MM.1S (cell line): ENCODE results near the gene CKMT2.

Experiments
- DNase-seq: peaks from one replicate; pipeline ENCODE4 v3.0.0-alpha.2; 2015
- H2AFZ ChIP-seq: fragments of 300-600 bp; sonication (generic); 2 replicates; pipeline ENCODE4 v1.6.0; 2016; ENCODE audit warnings: antibody characterized with exemption, low read length
- H3F3A ChIP-seq: fragments of 300-600 bp; sonication (generic); 2 replicates; pipeline ENCODE4 v1.6.1; 2016; ENCODE audit warnings: mild to moderate bottlenecking, antibody characterized with exemption, low read length, moderate library complexity, mixed read lengths; ENCODE audit not compliant: insufficient read depth
- H3K27ac ChIP-seq: fragments of 300-600 bp; sonication (generic); 2 replicates; pipeline ENCODE4 v1.5.1; 2016; ENCODE audit warnings: mild to moderate bottlenecking, low read length
- H3K27me3 ChIP-seq: fragments of 300-600 bp; sonication (generic); replicated peaks from 2 replicates; pipeline ENCODE4 v1.6.0; 2016; ENCODE audit warnings: low read length; ENCODE audit not compliant: insufficient read depth
- H3K36me3 ChIP-seq: fragments of 300-600 bp; sonication (generic); replicated peaks from 2 replicates; pipeline ENCODE4 v1.6.1; 2016; ENCODE audit warnings: mild to moderate bottlenecking, low read length, mixed read lengths; ENCODE audit not compliant: insufficient read depth
- H3K4me1 ChIP-seq: fragments of 300-600 bp; sonication (generic); 2 replicates; pipeline ENCODE4 v1.6.1; 2016; ENCODE audit warnings: low read length, mixed read lengths
- H3K4me2 ChIP-seq: fragments of 300-600 bp; sonication (generic); 2 replicates; pipeline ENCODE4 v1.6.0; 2016; ENCODE audit warnings: low read depth, low read length
- H3K4me3 ChIP-seq: fragments of 300-600 bp; sonication (generic); 2 replicates; pipeline ENCODE4 v1.5.1; 2016; ENCODE audit warnings: low read length, mixed read lengths
- H3K79me2 ChIP-seq: fragments of 300-600 bp; sonication (generic); 2 replicates; pipeline ENCODE4 v1.6.1; 2016; ENCODE audit warnings: mixed run types, low read length, mixed read lengths
- H3K9ac ChIP-seq: fragments of 300-600 bp; sonication (generic); 2 replicates; pipeline ENCODE4 v1.6.1; 2016; ENCODE audit warnings: low read length, mixed read lengths
- H3K9me2 ChIP-seq: fragments of 300-600 bp; sonication (generic); replicated peaks from 2 replicates; pipeline ENCODE4 v1.6.1; 2016; ENCODE audit warnings: mild to moderate bottlenecking, low read length, mixed read lengths; ENCODE audit not compliant: insufficient read depth
- H3K9me3 ChIP-seq: fragments of 300-600 bp; sonication (generic); replicated peaks from 2 replicates; pipeline ENCODE4 v1.6.1; 2016; ENCODE audit warnings: mild to moderate bottlenecking, low read length, mixed read lengths; ENCODE audit not compliant: insufficient read depth
- H4K20me1 ChIP-seq: fragments of 300-600 bp; sonication (generic); 2 replicates; pipeline ENCODE4 v1.6.1; 2016; ENCODE audit warnings: mild to moderate bottlenecking, low read length, moderate library complexity, mixed read lengths; ENCODE audit not compliant: insufficient read depth
- CTCF ChIP-seq: fragments of 300-600 bp; sonication (generic); IDR thresholded peaks from 2 replicates; pipeline ENCODE4 v1.5.1; 2016; ENCODE audit warnings: antibody characterized with exemption, low read length, mixed read lengths
- EZH2 ChIP-seq: fragments of 300-600 bp; sonication (generic); optimal IDR thresholded peaks from 2 replicates; pipeline ENCODE3; 2017; ENCODE audit warnings: low read depth, mild to moderate bottlenecking, antibody characterized with exemption, low read length, mixed read lengths
- EZH2phosphoT487 ChIP-seq: fragments of 300-600 bp; sonication (generic); IDR thresholded peaks from 2 replicates; pipeline ENCODE4 v1.6.1; 2018; ENCODE audit warnings: antibody characterized with exemption, low read length

CKMT2 gene

GRCh38 chr5:81286059-81286617 is 53.0 kb downstream of the CKMT2 start:
- Histone ChIP-seq H2AFZ (no peak overlapping the region), H3K79me2 (no peaks in the 10 kb centered on the region; the same call in 1 of the 2 replicates), H3K27ac (no peak overlapping the region), H4K20me1 (no peaks in the 10 kb centered on the region), H3F3A (no peaks in the 10 kb centered on the region), H3K9ac (no peak overlapping the region), H3K36me3 (no peaks in the 10 kb centered on the region), H3K4me2 (no peak overlapping the region), H3K9me3 (no peaks in the 10 kb centered on the region), H3K4me3 (no peak overlapping the region), H3K9me2 (no peaks in the 10 kb centered on the region), H3K4me1 (no peaks in the 10 kb centered on the region), H3K27me3 (no peaks in the 10 kb centered on the region)
- TF ChIP-seq EZH2 (no peak), CTCF (no peak), EZH2phosphoT487 (no peak)
- DNase-seq = no peak

GRCh38 chr5:81288021-81288433 is 54.9 kb downstream of the CKMT2 start:
- no peak overlapping the region for H3K4me2 ChIP-seq
- no peaks in the 10 kb centered on the region for H3K4me1 ChIP-seq
- H3K4me3 ChIP-seq = no peak overlapping the region
- H3K9ac ChIP-seq = no peak overlapping the region
- no peaks in the 10 kb centered on the region for H3K27me3 ChIP-seq
- H4K20me1 ChIP-seq = no peaks in the 10 kb centered on the region
- H3K27ac ChIP-seq = no peak overlapping the region
- H3K9me3 ChIP-seq = no peaks in the 10 kb centered on the region
- H3K9me2 ChIP-seq = no peaks in the 10 kb centered on the region
- no peak for TF ChIP-seq CTCF
- TF ChIP-seq EZH2 = no peak
- TF ChIP-seq EZH2phosphoT487 = no peak
- H3F3A ChIP-seq = no peaks in the 10 kb centered on the region
- H3K79me2 ChIP-seq = peaks cover 12% of the 10 kb centered on the region
- no peaks in the 10 kb centered on the region for H3K36me3 ChIP-seq
- DNase-seq = no peak
- H2AFZ ChIP-seq = no peak overlapping the region

- DNase-seq = no peak
- no peaks in the 10 kb centered on the region for H3K27me3 ChIP-seq
- no peaks in the 10 kb centered on the region for H4K20me1 ChIP-seq
- no peak for TF ChIP-seq CTCF
- no peak for TF ChIP-seq EZH2
- no peak for TF ChIP-seq EZH2phosphoT487
- H3K4me2 ChIP-seq = no peak overlapping the region
- no peak overlapping the region for H3K27ac ChIP-seq
- no peaks in the 10 kb centered on the region for H3F3A ChIP-seq
- no peaks in the 10 kb centered on the region for H3K36me3 ChIP-seq
- no peaks in the 10 kb centered on the region for H3K4me1 ChIP-seq
- H3K9ac ChIP-seq = no peak overlapping the region
- H3K79me2 ChIP-seq = peaks cover 24% of the 10 kb centered on the region
- H2AFZ ChIP-seq = no peak overlapping the region
- H3K4me3 ChIP-seq = no peak overlapping the region
- no peaks in the 10 kb centered on the region for H3K9me2 ChIP-seq
- no peaks in the 10 kb centered on the region for H3K9me3 ChIP-seq
These were observed 57.0 kb downstream of the CKMT2 start for GRCh38 chr5:81290146-81290545.
